Transverse colon (tissue), 4 donors: Measurements from ENCODE around the gene CLCC1. TPM values are rescaled to one million over a fixed set of nuclear protein-coding genes. Genes with fewer than 3 reads are reported as not detected.

Experiments used
- DNase-seq: peaks from one replicate; pipeline ENCODE4 v3.0.0-alpha.2; 2019
- H3K27ac ChIP-seq, 4 donors: fragments of 200-600 bp; sonication (generic); 2 replicates each; pipeline ENCODE4 v1.5.1; 2016 to 2018; ENCODE audit warnings: inconsistent platforms in 4 of 4
- H3K27me3 ChIP-seq: fragments of 200-600 bp; sonication (generic); 2 replicates; pipeline ENCODE4 v1.5.1; 2017; ENCODE audit warnings: inconsistent platforms
- H3K36me3 ChIP-seq, 4 donors: fragments of 200-600 bp; sonication (generic); 2 replicates each; pipeline ENCODE4 v1.5.1; 2017 to 2019; ENCODE audit warnings: inconsistent platforms in 4 of 4
- H3K4me1 ChIP-seq, 4 donors: fragments of 200-600 bp; sonication (generic); 2 replicates each; pipeline ENCODE4 v1.5.1; 2017 to 2020; ENCODE audit warnings: inconsistent platforms in 4 of 4
- H3K4me3 ChIP-seq, 4 donors: fragments of 200-600 bp; sonication (generic); 1 replicate in 1 of 4; 2 replicates in 3 of 4; pipeline versions ENCODE4 v1.5.1 to v1.6.1; 2017 to 2019; ENCODE audit warnings: inconsistent platforms in 4 of 4
- H3K9me3 ChIP-seq, 2 donors: fragments of 200-600 bp; sonication (generic); 2 replicates each; pipeline ENCODE4 v1.5.1; 2017 to 2019; ENCODE audit warnings: inconsistent platforms in 2 of 2
- EP300 ChIP-seq: sonication (generic); formaldehyde crosslinking; IDR thresholded peaks from one replicate; pipeline ENCODE4 v1.6.1; 2017; ENCODE audit warnings: antibody characterized with exemption, low read depth
- POLR2A ChIP-seq: fragments of 450-650 bp; IDR thresholded peaks from one replicate; pipeline ENCODE4 v1.6.1; 2016; ENCODE audit warnings: antibody characterized with exemption, mild to moderate bottlenecking, moderate library complexity
- POLR2AphosphoS5 ChIP-seq, 3 donors: sonication (generic); formaldehyde crosslinking; IDR thresholded peaks; one replicate each; pipeline ENCODE4 v1.6.1; 2016; ENCODE audit warnings: antibody characterized with exemption in 3 of 3
- WGBS, 2 donors: methylation state at CpG; one replicate each; pipeline ENCODE4 v1.1.5; 2018; ENCODE audit warnings: low coverage in 1 of 2; 5-methylcytosine and 5-hydroxymethylcytosine counted together
- in situ Hi-C, 4 donors: fragments of 200-750 bp; cut with MboI; loops; one replicate each; pipeline versions ENCODE4 v1.15.0 to v1.15.1; 2017; ENCODE audit warnings: low sequenced_read_pairs in 3 of 4, low pct_ligation_motif_present in 1 of 4, low pct_unique_long_range_greater_than_20kb in 1 of 4
- intact Hi-C: fragments of 100-400 bp; cut with DNase I; formaldehyde crosslinking; loops from one replicate; pipeline ENCODE4 v1.15.1; 2023; ENCODE audit warnings: low total_unique reads
- total RNA-seq, 4 donors: library from RNA; depleted of rRNA; stranded (reverse); fragments of >200 nt; gene quantifications; one replicate each; pipeline ENCODE4 v1.1.0, GENCODE V29; 2016
- TF ChIP-seq, protein P1 (sequence below), 5 experiments: fragments of 200-600 bp in 3 of 5; fragments of 450-650 bp in 2 of 5; sonication (generic) in 3 of 5; IDR thresholded peaks; 1 replicate in 2 of 5; 2 replicates in 3 of 5; pipeline ENCODE4 v1.5.1; 2016 to 2017; ENCODE audit warnings: antibody characterized with exemption in 5 of 5, inconsistent platforms in 3 of 5, mild to moderate bottlenecking in 2 of 5, moderate library complexity in 1 of 5

CLCC1 gene
- total RNA-seq, 4 donors from 2014 or later = 13.0 to 21.9 (median 18.2) TPM

DNA sequence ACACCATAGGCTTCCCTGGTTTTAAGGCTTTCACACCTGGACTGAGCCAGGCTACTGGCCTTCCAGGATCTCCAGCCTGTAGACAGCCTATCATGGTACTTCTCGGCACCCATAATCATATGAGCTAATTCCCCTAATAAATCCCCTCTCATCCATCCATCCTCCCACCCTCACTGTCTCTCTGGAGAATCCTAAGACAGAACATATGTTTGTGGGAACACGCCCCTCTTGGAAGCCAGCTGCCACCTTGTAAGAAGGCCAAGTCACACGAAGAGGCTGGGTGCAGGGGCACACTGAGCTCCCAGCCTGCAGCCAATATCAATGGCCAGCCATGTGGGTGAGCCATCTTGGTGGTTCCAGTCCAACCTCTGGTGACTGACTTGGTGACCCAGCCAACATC, 7.4 kb downstream of the CLCC1 start:
- TF ChIP-seq POLR2A (no peak), EP300 (no peak), POLR2AphosphoS5 (IDR thresholded peaks at IDR 0.05) (no peak)
- TF ChIP-seq, protein P1, sequence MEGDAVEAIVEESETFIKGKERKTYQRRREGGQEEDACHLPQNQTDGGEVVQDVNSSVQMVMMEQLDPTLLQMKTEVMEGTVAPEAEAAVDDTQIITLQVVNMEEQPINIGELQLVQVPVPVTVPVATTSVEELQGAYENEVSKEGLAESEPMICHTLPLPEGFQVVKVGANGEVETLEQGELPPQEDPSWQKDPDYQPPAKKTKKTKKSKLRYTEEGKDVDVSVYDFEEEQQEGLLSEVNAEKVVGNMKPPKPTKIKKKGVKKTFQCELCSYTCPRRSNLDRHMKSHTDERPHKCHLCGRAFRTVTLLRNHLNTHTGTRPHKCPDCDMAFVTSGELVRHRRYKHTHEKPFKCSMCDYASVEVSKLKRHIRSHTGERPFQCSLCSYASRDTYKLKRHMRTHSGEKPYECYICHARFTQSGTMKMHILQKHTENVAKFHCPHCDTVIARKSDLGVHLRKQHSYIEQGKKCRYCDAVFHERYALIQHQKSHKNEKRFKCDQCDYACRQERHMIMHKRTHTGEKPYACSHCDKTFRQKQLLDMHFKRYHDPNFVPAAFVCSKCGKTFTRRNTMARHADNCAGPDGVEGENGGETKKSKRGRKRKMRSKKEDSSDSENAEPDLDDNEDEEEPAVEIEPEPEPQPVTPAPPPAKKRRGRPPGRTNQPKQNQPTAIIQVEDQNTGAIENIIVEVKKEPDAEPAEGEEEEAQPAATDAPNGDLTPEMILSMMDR (IDR thresholded peaks at IDR 0.05) = no peak
- WGBS, 2 donors = 70% methylated on average over 3 of the region's 3 CpGs; no CpG with 5 or more reads in 1 of the 2 donors
- no peak for DNase-seq
- H3K4me1 ChIP-seq = peaks cover 0 to 11% (median 2%) of the 10 kb centered on the region in 4 donors
- in situ Hi-C loops = no loop called here
- H3K4me3 ChIP-seq = no peak overlapping the region
- no peak overlapping the region for H3K27ac ChIP-seq
- intact Hi-C loops = no loop called here
- H3K27me3 ChIP-seq = no peaks in the 10 kb centered on the region
- H3K9me3 ChIP-seq = no peaks in the 10 kb centered on the region
- H3K36me3 ChIP-seq = peaks cover 0 to 3% (median 0%) of the 10 kb centered on the region in 4 donors

DNA sequence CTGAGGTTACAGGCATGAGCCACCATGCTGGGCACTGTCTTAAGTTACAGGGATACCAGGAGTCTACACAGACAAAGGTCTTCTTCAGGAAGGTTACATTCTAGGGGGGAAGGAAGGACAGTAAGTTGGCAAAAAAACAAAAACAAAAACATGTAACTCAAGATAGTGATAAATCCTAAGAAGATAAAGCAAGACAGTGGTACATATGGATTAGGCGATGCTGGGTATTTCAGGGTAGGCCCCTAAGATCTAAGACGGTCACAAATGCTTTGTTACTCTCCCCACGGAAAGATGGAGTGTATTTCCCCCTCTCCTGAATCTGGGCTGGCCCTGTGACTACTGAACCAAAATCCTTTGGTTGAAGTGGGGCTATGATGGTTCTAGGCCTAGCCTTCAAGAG, 8.2 kb downstream of the CLCC1 start:
- peaks cover 0 to 8% (median 2%) of the 10 kb centered on the region in 4 donors for H3K4me1 ChIP-seq
- H3K9me3 ChIP-seq = no peaks in the 10 kb centered on the region
- H3K27me3 ChIP-seq = no peaks in the 10 kb centered on the region
- in situ Hi-C loops = no loop called here
- H3K36me3 ChIP-seq = peaks cover 0 to 3% (median 0%) of the 10 kb centered on the region in 4 donors
- intact Hi-C loops = no loop called here
- no peak overlapping the region for H3K4me3 ChIP-seq
- H3K27ac ChIP-seq = no peak overlapping the region
- WGBS, 2 donors = 93 to 94% methylated on average over 3 of the region's 3 CpGs
- DNase-seq = no peak
- TF ChIP-seq EP300 (no peak), POLR2A (no peak), POLR2AphosphoS5 (IDR thresholded peaks at IDR 0.05) (no peak)
- TF ChIP-seq, protein P1 (IDR thresholded peaks at IDR 0.05) = no peak

DNA sequence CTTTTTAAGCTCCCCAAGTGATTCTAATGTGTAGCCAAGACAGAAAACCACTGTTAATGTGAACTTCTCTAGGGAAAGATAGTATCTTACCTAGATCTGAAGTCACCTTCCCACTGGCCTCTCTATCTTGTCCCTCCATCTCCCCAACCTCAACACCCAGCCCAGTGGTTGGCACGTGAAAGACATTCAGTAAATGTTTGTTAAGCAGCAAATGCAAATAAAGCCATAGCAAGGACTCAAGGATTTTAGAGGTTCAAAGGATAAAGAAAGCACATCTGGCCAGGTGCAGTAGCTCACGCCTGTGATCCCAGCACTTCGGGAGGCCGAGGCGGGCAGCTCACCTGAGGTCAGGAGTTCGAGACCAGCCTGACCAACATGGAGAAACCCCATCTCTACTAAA, 9.8 kb downstream of the CLCC1 start:
- 94% methylated on average over 6 of the region's 6 CpGs; no CpG with 5 or more reads in 1 of the 2 donors for WGBS, 2 donors
- intact Hi-C loops = no loop called here
- Histone ChIP-seq H3K27ac (no peak overlapping the region), H3K27me3 (no peaks in the 10 kb centered on the region), H3K4me3 (no peak overlapping the region), H3K9me3 (no peaks in the 10 kb centered on the region), H3K36me3 (peaks cover 0 to 3% (median 0%) of the 10 kb centered on the region in 4 donors), H3K4me1 (peaks cover 0 to 7% (median 5%) of the 10 kb centered on the region in 4 donors)
- no peak for DNase-seq
- in situ Hi-C loops = no loop called here
- TF ChIP-seq, protein P1 (IDR thresholded peaks at IDR 0.05) = no peak
- TF ChIP-seq POLR2AphosphoS5 (IDR thresholded peaks at IDR 0.05) (no peak), EP300 (no peak)

DNA sequence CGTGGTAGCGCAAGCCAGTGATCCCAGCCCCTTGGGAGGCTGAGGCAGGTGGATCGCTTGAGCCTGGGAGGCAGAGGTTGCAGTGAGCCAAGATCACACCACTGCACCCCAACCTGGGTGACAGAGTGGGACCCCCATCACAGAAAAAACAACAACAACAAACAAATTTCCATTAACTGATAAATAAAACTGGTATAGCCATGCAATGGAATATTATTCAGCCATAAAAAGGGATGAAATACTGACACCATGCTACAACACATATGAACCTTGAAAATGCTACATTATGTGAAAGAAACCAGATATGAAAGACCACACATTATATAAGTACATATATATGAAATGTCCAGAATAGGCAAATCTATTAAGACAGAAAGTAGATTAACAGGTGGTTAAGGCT, 12.0 kb downstream of the CLCC1 start:
- DNase-seq = no peak
- Histone ChIP-seq H3K9me3 (no peaks in the 10 kb centered on the region), H3K27ac (no peak overlapping the region), H3K4me3 (no peak overlapping the region), H3K27me3 (no peaks in the 10 kb centered on the region), H3K36me3 (peaks cover 0 to 17% (median 2%) of the 10 kb centered on the region in 4 donors), H3K4me1 (peaks cover 0 to 11% (median 6%) of the 10 kb centered on the region in 4 donors)
- TF ChIP-seq EP300 = no peak
- TF ChIP-seq POLR2AphosphoS5 (IDR thresholded peaks at IDR 0.05) = no peak
- TF ChIP-seq, protein P1 (IDR thresholded peaks at IDR 0.05) = no peak
- no peak for TF ChIP-seq POLR2A
- intact Hi-C loops (no loop called here), in situ Hi-C loops (no loop called here)
- WGBS, 2 donors = 93 to 99% methylated on average over 3 of the region's 3 CpGs
